ENCODE measurements around the gene CORO7.

The CORO7 gene

GRCh38 chr16:4428500-4428899, 12.1 kb upstream of the CORO7 start:
- H3K27ac ChIP-seq (ENCODE audit: low read depth, low read length, poor library complexity, severe bottlenecking), result no peak overlapping the region
- no peaks in the 10 kb centered on the region for H3K27me3 ChIP-seq (ENCODE audit: insufficient read depth, low read length)
- no peaks in the 10 kb centered on the region for H4K20me1 ChIP-seq (ENCODE audit: insufficient read depth, low read length)
- peaks cover 28% of the 10 kb centered on the region for H3K79me2 ChIP-seq (ENCODE audit: insufficient read depth, low read length)
- H3K9me3 ChIP-seq (ENCODE audit: low read length), result no peaks in the 10 kb centered on the region
- no peak overlapping the region for H3K4me2 ChIP-seq (ENCODE audit: low read length)
- no peak overlapping the region for H3K4me3 ChIP-seq (ENCODE audit: low read depth, low read length, poor library complexity, severe bottlenecking)
- no peak overlapping the region for H2AFZ ChIP-seq (ENCODE audit: low read length)
- H3K9me2 ChIP-seq (ENCODE audit: low read depth, low read length), result no peaks in the 10 kb centered on the region
- H3F3A ChIP-seq (ENCODE audit: insufficient read depth, low read length), result no peaks in the 10 kb centered on the region
- peaks cover 47% of the 10 kb centered on the region for H3K36me3 ChIP-seq (ENCODE audit: insufficient read depth, low read length)
- H3K4me1 ChIP-seq (ENCODE audit: insufficient read depth, low read length, severe bottlenecking), result peaks cover 19% of the 10 kb centered on the region
- TF ChIP-seq CTCF (IDR thresholded peaks at IDR 0.05; ENCODE audit: low read length) (no peak), EZH2 (IDR thresholded peaks at IDR 0.05; ENCODE audit: borderline replicate concordance, low read length) (no peak)
- H3K9ac ChIP-seq (ENCODE audit: low read length), result no peak overlapping the region

GRCh38 chr16:4426722-4427372, 10.5 kb upstream of the CORO7 start:
- Histone ChIP-seq H3K9me3 (ENCODE audit: low read length) (no peaks in the 10 kb centered on the region), H3K4me1 (ENCODE audit: insufficient read depth, low read length, severe bottlenecking) (peaks cover 19% of the 10 kb centered on the region), H4K20me1 (ENCODE audit: insufficient read depth, low read length) (no peaks in the 10 kb centered on the region), H3F3A (ENCODE audit: insufficient read depth, low read length) (no peaks in the 10 kb centered on the region), H3K27me3 (ENCODE audit: insufficient read depth, low read length) (no peaks in the 10 kb centered on the region), H3K9me2 (ENCODE audit: low read depth, low read length) (no peaks in the 10 kb centered on the region), H3K79me2 (ENCODE audit: insufficient read depth, low read length) (peaks cover 28% of the 10 kb centered on the region), H3K4me3 (ENCODE audit: low read depth, low read length, poor library complexity, severe bottlenecking) (peak overlapping the region; percentile 82), H2AFZ (ENCODE audit: low read length) (no peak overlapping the region), H3K4me2 (ENCODE audit: low read length) (peak overlapping the region; percentile 90), H3K9ac (ENCODE audit: low read length) (peak overlapping the region; percentile 80), H3K27ac (ENCODE audit: low read depth, low read length, poor library complexity, severe bottlenecking) (peak overlapping the region; percentile 91), H3K36me3 (ENCODE audit: insufficient read depth, low read length) (peaks cover 32% of the 10 kb centered on the region)
- TF ChIP-seq EZH2 (IDR thresholded peaks at IDR 0.05; ENCODE audit: borderline replicate concordance, low read length) (no peak), CTCF (IDR thresholded peaks at IDR 0.05; ENCODE audit: low read length) (no peak)

GRCh38 chr16:4426021-4426684, 9.8 kb upstream of the CORO7 start:
- Histone ChIP-seq H3F3A (ENCODE audit: insufficient read depth, low read length) (no peaks in the 10 kb centered on the region), H3K4me3 (ENCODE audit: low read depth, low read length, poor library complexity, severe bottlenecking) (peak overlapping the region; percentile 82), H3K4me2 (ENCODE audit: low read length) (peak overlapping the region; percentile 90), H3K9me3 (ENCODE audit: low read length) (no peaks in the 10 kb centered on the region), H3K4me1 (ENCODE audit: insufficient read depth, low read length, severe bottlenecking) (peaks cover 19% of the 10 kb centered on the region), H3K9ac (ENCODE audit: low read length) (peak overlapping the region; percentile 80), H3K36me3 (ENCODE audit: insufficient read depth, low read length) (peaks cover 26% of the 10 kb centered on the region), H3K27me3 (ENCODE audit: insufficient read depth, low read length) (no peaks in the 10 kb centered on the region), H2AFZ (ENCODE audit: low read length) (no peak overlapping the region), H4K20me1 (ENCODE audit: insufficient read depth, low read length) (no peaks in the 10 kb centered on the region), H3K27ac (ENCODE audit: low read depth, low read length, poor library complexity, severe bottlenecking) (peak overlapping the region; percentile 91), H3K79me2 (ENCODE audit: insufficient read depth, low read length) (peaks cover 28% of the 10 kb centered on the region), H3K9me2 (ENCODE audit: low read depth, low read length) (no peaks in the 10 kb centered on the region)
- no peak for TF ChIP-seq EZH2 (IDR thresholded peaks at IDR 0.05; ENCODE audit: borderline replicate concordance, low read length)
- no peak for TF ChIP-seq CTCF (IDR thresholded peaks at IDR 0.05; ENCODE audit: low read length)
